Panc1 (cell line): ENCODE data around the gene PMCH. TPM values are rescaled to one million over a fixed set of nuclear protein-coding genes. Genes with fewer than 3 reads are reported as not detected.

Experiments
- ATAC-seq: fragments of 200-7000 bp; cut with Tn5 transposase; 2 replicates; pipeline ENCODE4 v1.9.1; 2020; ENCODE audit warnings: mild to moderate bottlenecking, moderate library complexity
- BruUV-seq: library from RNA; stranded (reverse); fragments of 400-500 nt; replicated peaks from 2 replicates; lab custom pipeline; 2021; lab: Mats Ljungman, UMichigan
- CTCF ChIA-PET: fragments of 300-600 bp; sonication (Branson Sonifier 250); formaldehyde crosslinking; loops from one replicate; lab custom pipeline; 2022; ENCODE audit warnings: antibody characterized with exemption; lab: Charles Lee
- POLR2A ChIA-PET: fragments of 300-600 bp; sonication (Branson Sonifier 250); formaldehyde crosslinking; loops from one replicate; lab custom pipeline; 2022; ENCODE audit warnings: antibody characterized with exemption; lab: Charles Lee
- DNase-seq: peaks from one replicate; pipeline ENCODE4 v3.0.0-alpha.2; 2010; ENCODE audit warnings: low read depth, low spot score
- H3K27ac ChIP-seq: 2 replicates; pipeline ENCODE4 v1.5.1; 2011; ENCODE audit warnings: mild to moderate bottlenecking, low read length, inconsistent platforms
- H3K27me3 ChIP-seq: fragments of 200-500 bp; sonication (Bioruptor generic); 2 replicates; pipeline ENCODE4 v1.6.0; 2014; ENCODE audit warnings: low read length, inconsistent platforms; ENCODE audit not compliant: control insufficient read depth, insufficient read depth
- H3K36me3 ChIP-seq: fragments of 200-500 bp; sonication (Bioruptor generic); 2 replicates; pipeline ENCODE4 v1.5.1; 2014; ENCODE audit warnings: inconsistent platforms, mild to moderate bottlenecking, low read length, moderate library complexity; ENCODE audit not compliant: control insufficient read depth, insufficient read depth
- H3K4me1 ChIP-seq: 2 replicates; pipeline ENCODE4 v1.5.1; 2011; ENCODE audit warnings: inconsistent platforms, mild to moderate bottlenecking, low read length, moderate library complexity; ENCODE audit not compliant: control insufficient read depth, insufficient read depth
- H3K4me3 ChIP-seq, 2 experiments: 2 replicates each; pipeline ENCODE4 v1.5.1; 2011 to 2012; ENCODE audit warnings: low read depth in 2 of 2, low read length in 2 of 2, mild to moderate bottlenecking in 2 of 2, inconsistent platforms in 1 of 2, moderate library complexity in 1 of 2
- H3K9me3 ChIP-seq: fragments of 200-500 bp; sonication (Bioruptor generic); 2 replicates; pipeline ENCODE4 v1.5.1; 2014; ENCODE audit warnings: low read depth, mild to moderate bottlenecking, inconsistent platforms, low read length, moderate library complexity; ENCODE audit not compliant: control insufficient read depth, insufficient read depth
- POLR2AphosphoS5 ChIP-seq: IDR thresholded peaks from 2 replicates; pipeline ENCODE4 v1.6.1; 2012; ENCODE audit warnings: mild to moderate bottlenecking, low read depth, low read length, moderate library complexity
- REST ChIP-seq, 2 experiments: IDR thresholded peaks; 2 replicates each; pipeline ENCODE4 v1.6.1; 2011 to 2012; ENCODE audit warnings: low read depth in 2 of 2, control low read depth in 1 of 2, low read length in 1 of 2, mild to moderate bottlenecking in 1 of 2, moderate library complexity in 1 of 2; ENCODE audit not compliant: insufficient read depth in 1 of 2
- SIN3A ChIP-seq: IDR thresholded peaks from 2 replicates; pipeline ENCODE4 v1.6.1; 2012; ENCODE audit warnings: low read depth, mild to moderate bottlenecking, low read length, moderate library complexity, borderline replicate concordance; ENCODE audit not compliant: insufficient read depth
- TCF7L2 ChIP-seq: IDR thresholded peaks from 2 replicates; pipeline ENCODE4 v1.6.1; 2011; ENCODE audit warnings: mild to moderate bottlenecking, low read depth, low read length, inconsistent platforms
- in situ Hi-C: cut with HindIII; loops from 2 replicates; pipeline ENCODE4 v1.10.0; 2016; ENCODE audit warnings: low sequenced_read_pairs, low pct_unique_long_range_greater_than_20kb
- intact Hi-C: fragments of 100-400 bp; cut with micrococcal nuclease; formaldehyde crosslinking; loops from one replicate; pipeline ENCODE4 v1.10.0; 2022; ENCODE audit not compliant: unreplicated experiment
- total RNA-seq: library from RNA; stranded (reverse); gene quantifications from one replicate; pipeline ENCODE4 v1.2.1, GENCODE V29; 2021; ENCODE audit not compliant: unreplicated experiment
- TF ChIP-seq, protein P1 (sequence below): fragments of 450-650 bp; IDR thresholded peaks from 2 replicates; pipeline ENCODE4 v1.5.1; 2017; ENCODE audit warnings: mild to moderate bottlenecking

The PMCH gene
- total RNA-seq, 1 experiment from 2014 or later: not detected

DNA sequence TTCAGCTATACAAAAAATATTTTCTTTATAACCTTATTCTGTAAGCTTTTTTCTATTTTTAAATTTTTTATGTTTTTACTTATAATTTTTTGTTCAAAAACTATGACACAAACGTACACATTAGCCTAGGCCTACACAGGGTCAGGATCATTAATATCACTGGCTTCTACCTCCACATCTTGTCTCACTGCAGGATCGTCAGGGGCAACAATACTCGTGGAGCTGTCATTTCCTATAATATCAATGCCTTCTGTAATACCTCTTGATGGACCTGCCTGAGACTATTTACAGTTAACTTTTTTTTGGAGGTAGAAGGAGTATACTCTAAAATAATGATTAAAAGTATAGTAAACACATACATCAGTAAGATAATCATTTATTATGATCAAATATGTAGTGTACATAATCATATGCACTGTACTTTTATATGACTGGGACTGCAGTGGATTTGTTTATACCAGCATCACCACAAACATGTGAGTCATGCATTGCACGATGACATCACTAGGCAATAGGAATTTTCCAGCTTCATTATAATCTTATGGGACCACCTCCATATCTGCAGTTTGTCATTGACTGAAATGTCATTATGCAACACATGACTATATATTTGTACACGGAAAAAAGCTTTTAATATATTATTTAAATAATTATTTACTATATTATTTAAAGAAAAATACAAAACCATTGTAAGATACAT lies 18.5 kb upstream of the PMCH start:
- POLR2A ChIA-PET: no interaction called here
- Histone ChIP-seq H3K4me3 (no peak overlapping the region), H3K9me3 (no peaks in the 10 kb centered on the region), H3K4me1 (no peaks in the 10 kb centered on the region), H3K27ac (no peak overlapping the region), H3K36me3 (no peaks in the 10 kb centered on the region), H3K27me3 (no peaks in the 10 kb centered on the region; the same call in 1 of the 2 replicates)
- DNase-seq (peak; percentile 13), ATAC-seq (peak; percentile 53; the same call in 1 of the 2 replicates)
- TF ChIP-seq, protein P1, sequence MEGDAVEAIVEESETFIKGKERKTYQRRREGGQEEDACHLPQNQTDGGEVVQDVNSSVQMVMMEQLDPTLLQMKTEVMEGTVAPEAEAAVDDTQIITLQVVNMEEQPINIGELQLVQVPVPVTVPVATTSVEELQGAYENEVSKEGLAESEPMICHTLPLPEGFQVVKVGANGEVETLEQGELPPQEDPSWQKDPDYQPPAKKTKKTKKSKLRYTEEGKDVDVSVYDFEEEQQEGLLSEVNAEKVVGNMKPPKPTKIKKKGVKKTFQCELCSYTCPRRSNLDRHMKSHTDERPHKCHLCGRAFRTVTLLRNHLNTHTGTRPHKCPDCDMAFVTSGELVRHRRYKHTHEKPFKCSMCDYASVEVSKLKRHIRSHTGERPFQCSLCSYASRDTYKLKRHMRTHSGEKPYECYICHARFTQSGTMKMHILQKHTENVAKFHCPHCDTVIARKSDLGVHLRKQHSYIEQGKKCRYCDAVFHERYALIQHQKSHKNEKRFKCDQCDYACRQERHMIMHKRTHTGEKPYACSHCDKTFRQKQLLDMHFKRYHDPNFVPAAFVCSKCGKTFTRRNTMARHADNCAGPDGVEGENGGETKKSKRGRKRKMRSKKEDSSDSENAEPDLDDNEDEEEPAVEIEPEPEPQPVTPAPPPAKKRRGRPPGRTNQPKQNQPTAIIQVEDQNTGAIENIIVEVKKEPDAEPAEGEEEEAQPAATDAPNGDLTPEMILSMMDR: no peak
- TF ChIP-seq SIN3A: no peak
- TF ChIP-seq TCF7L2: no peak
- TF ChIP-seq REST (IDR thresholded peaks at IDR 0.05; ENCODE audit: insufficient read depth in 1 of 2, low read depth in 2 of 2, low read length in 1 of 2): no peak
- no peak for TF ChIP-seq POLR2AphosphoS5
- intact Hi-C loops (no loop called here), in situ Hi-C loops (no loop called here)
- CTCF ChIA-PET: no interaction called here
- no TSS peak for BruUV-seq

- ChIA-PET POLR2A (no interaction called here), CTCF (no interaction called here)
- Histone ChIP-seq H3K36me3 (no peaks in the 10 kb centered on the region), H3K27me3 (no peaks in the 10 kb centered on the region), H3K27ac (no peak overlapping the region), H3K9me3 (no peaks in the 10 kb centered on the region), H3K4me3 (no peak overlapping the region), H3K4me1 (no peaks in the 10 kb centered on the region)
- TF ChIP-seq SIN3A (no peak), REST (IDR thresholded peaks at IDR 0.05; ENCODE audit: insufficient read depth in 1 of 2, low read depth in 2 of 2, low read length in 1 of 2) (no peak)
- in situ Hi-C loops (no loop called here), intact Hi-C loops (loop anchor here (10.0 kb wide), 1 partner anchor 59 kb away; no protein-coding TSS in a partner anchor)
- no TSS peak for BruUV-seq
- DNase-seq (no peak), ATAC-seq (no peak)
These were observed 6.4 kb upstream of the PMCH start for GRCh38 chr12:102204025-102204424.
